Measurements from ENCODE around the gene GPR37L1.
A peak's percentile ranks its signal among the peaks of the same experiment; 100 is the strongest.
"Not testable (repeated sequence)": the region's sequence is repeated elsewhere in the genome, so short reads cannot be mapped to it uniquely, and the experiment has no call there.

GPR37L1 gene

GRCh38 chr1:202155478-202156021 lies 32.8 kb downstream of the GPR37L1 start:
- DNase-seq, result peak; percentile 14

GRCh38 chr1:202156590-202156989 lies 33.9 kb downstream of the GPR37L1 start:
- no peak for DNase-seq

- DNase-seq, result no peak
These were observed 35.2 kb downstream of the GPR37L1 start for GRCh38 chr1:202157945-202158344.

- DNase-seq, result peak; percentile 28
These were observed 36.3 kb downstream of the GPR37L1 start for GRCh38 chr1:202158810-202159533.

- peak; percentile 70 for DNase-seq
These were observed 37.0 kb downstream of the GPR37L1 start for GRCh38 chr1:202159534-202160371.

GRCh38 chr1:202160377-202160940 lies 37.7 kb downstream of the GPR37L1 start, which contains the start of gene PTPN7:
PTPN7 (minus strand) TSS chr1:202160602; CDS start chr1:202159402, 1,200 bp downstream.
- peak; percentile 91 for DNase-seq

GRCh38 chr1:202161151-202162046 lies 38.7 kb downstream of the GPR37L1 start:
- peak; percentile 15 for DNase-seq

- peak; percentile 68 for DNase-seq
These were observed 39.3 kb downstream of the GPR37L1 start for GRCh38 chr1:202162047-202162417.

GRCh38 chr1:202162418-202163280 lies 39.9 kb downstream of the GPR37L1 start:
- DNase-seq, result peak; percentile 27

- no peak for DNase-seq
These were observed 40.9 kb downstream of the GPR37L1 start for GRCh38 chr1:202163281-202164270.

GRCh38 chr1:202164271-202165037 lies 41.7 kb downstream of the GPR37L1 start:
- DNase-seq, result peak; percentile 72

- peak; percentile 63 for DNase-seq
These were observed 42.7 kb downstream of the GPR37L1 start for GRCh38 chr1:202165267-202165941.

GRCh38 chr1:202165942-202166843 lies 43.5 kb downstream of the GPR37L1 start:
- DNase-seq, result no peak

GRCh38 chr1:202167054-202167453 lies 44.3 kb downstream of the GPR37L1 start:
- not testable (repeated sequence) for DNase-seq

GRCh38 chr1:202167708-202168415 lies 45.1 kb downstream of the GPR37L1 start:
- DNase-seq, result no peak

- no peak for DNase-seq
These were observed 46.1 kb downstream of the GPR37L1 start for GRCh38 chr1:202168861-202169260.

GRCh38 chr1:202170726-202171125 lies 48.0 kb downstream of the GPR37L1 start:
- DNase-seq, result no peak

All from activated naive CD4-positive, alpha-beta T cell treated with Interleukin-2 at 50 U/mL for 16 hours (primary cell).